HepG2 (cell line): ENCODE data around the gene CCDC57. TPM values are rescaled to one million over a fixed set of nuclear protein-coding genes. Genes with fewer than 3 reads are reported as not detected.

Experiments used
- CEBPB ChIP-seq: IDR thresholded peaks from 2 replicates; pipeline ENCODE4 v1.6.1; 2011; ENCODE audit warnings: low read depth, low read length, improper control_type of control experiment, borderline replicate concordance
- HCFC1 ChIP-seq: fragments of 150-350 bp; IDR thresholded peaks from 2 replicates; pipeline ENCODE4 v1.6.1; 2014; ENCODE audit warnings: low read depth, low read length
- NR0B2 ChIP-seq: sonication (generic); formaldehyde crosslinking; IDR thresholded peaks from 2 replicates; pipeline ENCODE4 v1.4.0; 2020; ENCODE audit warnings: mild to moderate bottlenecking, missing genetic modification reagents
- RFXANK ChIP-seq: IDR thresholded peaks from 2 replicates; pipeline ENCODE4 v1.6.1; 2016
- SNAPC4 ChIP-seq: sonication (generic); formaldehyde crosslinking; IDR thresholded peaks from 2 replicates; pipeline ENCODE4 v1.4.0; 2020; ENCODE audit warnings: mild to moderate bottlenecking, missing genetic modification reagents
- TOPORS ChIP-seq: sonication (generic); formaldehyde crosslinking; IDR thresholded peaks from 2 replicates; pipeline ENCODE4 v1.8.0; 2023; ENCODE audit warnings: mild to moderate bottlenecking, missing genetic modification reagents
- ZBTB1 ChIP-seq: sonication (generic); formaldehyde crosslinking; IDR thresholded peaks from 2 replicates; pipeline ENCODE4 v1.4.0; 2020; ENCODE audit warnings: missing genetic modification reagents, borderline replicate concordance
- ZHX1 ChIP-seq: sonication (generic); formaldehyde crosslinking; IDR thresholded peaks from 2 replicates; pipeline ENCODE4 v1.8.1; 2022; ENCODE audit warnings: low read depth, mild to moderate bottlenecking, missing genetic modification reagents
- ZNF263 ChIP-seq: sonication (generic); formaldehyde crosslinking; IDR thresholded peaks from 2 replicates; pipeline ENCODE4 v1.4.0; 2020; ENCODE audit warnings: missing genetic modification reagents
- ZNF720 ChIP-seq: sonication (generic); formaldehyde crosslinking; IDR thresholded peaks from 2 replicates; pipeline ENCODE4 v1.4.0; 2020; ENCODE audit warnings: missing genetic modification reagents
- polyA plus RNA-seq, 8 experiments: library from polyadenylated mRNA; depleted of rRNA in 3 of 8; stranded (reverse) in 7 of 8; unstranded in 1 of 8; fragments of >200 nt; fragmentation: Illumina TruSeq in 4 of 8; extraction: Trizol in 4 of 8; gene quantifications; 2 replicates each; pipeline versions ENCODE4 v1.2.1 to v1.2.3, GENCODE V29; 2011 to 2016; ENCODE audit warnings: low read depth in 4 of 8, missing spikeins in 1 of 8, mixed read lengths in 1 of 8; ENCODE audit not compliant: insufficient read depth in 1 of 8
- total RNA-seq, 5 experiments: library from RNA; depleted of rRNA; stranded (reverse); fragments of >200 nt; fragmentation: Illumina TruSeq; extraction: Trizol; gene quantifications; 2 replicates each; pipeline ENCODE4 v1.2.3, GENCODE V29; 2016; ENCODE audit warnings: low read depth in 1 of 5
- TF ChIP-seq, protein P1 (sequence below): sonication (generic); formaldehyde crosslinking; IDR thresholded peaks from 2 replicates; pipeline ENCODE4 v1.4.0; 2020; ENCODE audit warnings: missing genetic modification reagents
- TF ChIP-seq, protein P2 (sequence below): sonication (generic); formaldehyde crosslinking; IDR thresholded peaks from 2 replicates; pipeline ENCODE4 v1.4.0; 2020; ENCODE audit warnings: mild to moderate bottlenecking, missing genetic modification reagents
- TF ChIP-seq, protein P3 (sequence below): sonication (generic); formaldehyde crosslinking; IDR thresholded peaks from 2 replicates; pipeline ENCODE4 v1.4.0; 2020; ENCODE audit warnings: missing genetic modification reagents, mild to moderate bottlenecking, borderline replicate concordance
- TF ChIP-seq, protein P4 (sequence below): sonication (generic); formaldehyde crosslinking; IDR thresholded peaks from 2 replicates; pipeline ENCODE4 v1.8.0; 2022; ENCODE audit warnings: mild to moderate bottlenecking, missing genetic modification reagents, borderline replicate concordance

Gene CCDC57
- total and polyA plus RNA-seq, 2 of the 13 experiments (the other 11 are each of a cell fraction or from before 2014, with no cell fraction given): 59.3 to 59.9 TPM

DNA sequence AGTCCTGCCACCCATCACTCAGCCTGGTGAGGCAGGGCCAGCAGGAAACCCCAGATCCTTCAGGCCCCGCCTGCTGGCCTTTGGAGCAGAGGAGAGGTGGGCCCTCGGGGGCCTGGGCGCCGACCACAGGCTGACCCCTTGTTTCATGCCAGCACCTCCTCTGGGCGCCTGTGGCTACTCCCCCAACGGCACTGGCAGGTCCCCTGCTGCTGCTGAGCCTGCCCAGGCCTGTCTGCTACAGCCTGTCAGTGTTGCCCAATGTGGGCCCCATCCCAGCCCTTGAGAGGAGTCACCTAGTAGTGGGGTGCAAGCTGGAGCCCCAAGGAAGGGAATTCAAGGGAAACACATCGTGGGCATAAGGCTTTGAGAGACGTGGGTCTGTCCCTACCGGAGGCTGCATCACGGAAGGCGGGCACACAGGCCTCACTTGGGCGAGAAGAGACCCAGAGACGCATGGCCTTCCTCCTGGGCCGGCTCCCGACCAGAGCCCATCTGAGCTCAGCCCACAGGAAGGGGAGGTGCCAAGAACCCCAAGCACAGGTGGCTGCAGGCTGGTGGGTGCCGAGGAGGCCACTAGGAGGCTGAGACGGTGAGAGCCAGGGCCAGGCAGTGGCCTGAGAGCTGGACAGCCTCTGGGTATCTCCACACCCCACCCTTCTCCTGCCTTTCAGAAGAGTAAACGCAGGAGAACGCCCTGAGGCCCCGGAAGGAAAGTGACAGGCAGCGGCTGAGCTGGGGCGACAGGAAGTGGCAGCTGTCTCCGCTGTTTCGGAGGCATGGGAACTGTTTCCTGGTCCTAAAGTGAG, 106.6 kb downstream of the CCDC57 start (continued):
- TF ChIP-seq ZBTB1 (CRISPR knock-in tag) (no peak), HCFC1 (no peak), CEBPB (peak; percentile 79), TOPORS (peak; percentile 87), ZNF720 (CRISPR knock-in tag) (no peak), ZHX1 (CRISPR knock-in tag) (peak; percentile 80; the same call in 1 of the 2 replicates), ZNF263 (CRISPR knock-in tag) (peak; percentile 56), RFXANK (no peak; the same call in 1 of the 2 replicates), NR0B2 (no peak; the same call in none of the 2 replicates), SNAPC4 (peak; percentile 66; the same call in 1 of the 2 replicates)
- TF ChIP-seq, protein P1, sequence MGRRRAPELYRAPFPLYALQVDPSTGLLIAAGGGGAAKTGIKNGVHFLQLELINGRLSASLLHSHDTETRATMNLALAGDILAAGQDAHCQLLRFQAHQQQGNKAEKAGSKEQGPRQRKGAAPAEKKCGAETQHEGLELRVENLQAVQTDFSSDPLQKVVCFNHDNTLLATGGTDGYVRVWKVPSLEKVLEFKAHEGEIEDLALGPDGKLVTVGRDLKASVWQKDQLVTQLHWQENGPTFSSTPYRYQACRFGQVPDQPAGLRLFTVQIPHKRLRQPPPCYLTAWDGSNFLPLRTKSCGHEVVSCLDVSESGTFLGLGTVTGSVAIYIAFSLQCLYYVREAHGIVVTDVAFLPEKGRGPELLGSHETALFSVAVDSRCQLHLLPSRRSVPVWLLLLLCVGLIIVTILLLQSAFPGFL (CRISPR knock-in tag): no peak
- TF ChIP-seq, protein P2, sequence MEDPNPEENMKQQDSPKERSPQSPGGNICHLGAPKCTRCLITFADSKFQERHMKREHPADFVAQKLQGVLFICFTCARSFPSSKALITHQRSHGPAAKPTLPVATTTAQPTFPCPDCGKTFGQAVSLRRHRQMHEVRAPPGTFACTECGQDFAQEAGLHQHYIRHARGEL (CRISPR knock-in tag): no peak
- TF ChIP-seq, protein P3, sequence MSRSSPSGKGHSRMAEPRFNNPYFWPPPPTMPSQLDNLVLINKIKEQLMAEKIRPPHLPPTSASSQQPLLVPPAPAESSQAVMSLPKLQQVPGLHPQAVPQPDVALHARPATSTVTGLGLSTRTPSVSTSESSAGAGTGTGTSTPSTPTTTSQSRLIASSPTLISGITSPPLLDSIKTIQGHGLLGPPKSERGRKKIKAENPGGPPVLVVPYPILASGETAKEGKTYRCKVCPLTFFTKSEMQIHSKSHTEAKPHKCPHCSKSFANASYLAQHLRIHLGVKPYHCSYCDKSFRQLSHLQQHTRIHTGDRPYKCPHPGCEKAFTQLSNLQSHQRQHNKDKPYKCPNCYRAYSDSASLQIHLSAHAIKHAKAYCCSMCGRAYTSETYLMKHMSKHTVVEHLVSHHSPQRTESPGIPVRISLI: 0 out of 2 replicates have a peak, but pooled peaks have one; percentile 1
- TF ChIP-seq, protein P4, sequence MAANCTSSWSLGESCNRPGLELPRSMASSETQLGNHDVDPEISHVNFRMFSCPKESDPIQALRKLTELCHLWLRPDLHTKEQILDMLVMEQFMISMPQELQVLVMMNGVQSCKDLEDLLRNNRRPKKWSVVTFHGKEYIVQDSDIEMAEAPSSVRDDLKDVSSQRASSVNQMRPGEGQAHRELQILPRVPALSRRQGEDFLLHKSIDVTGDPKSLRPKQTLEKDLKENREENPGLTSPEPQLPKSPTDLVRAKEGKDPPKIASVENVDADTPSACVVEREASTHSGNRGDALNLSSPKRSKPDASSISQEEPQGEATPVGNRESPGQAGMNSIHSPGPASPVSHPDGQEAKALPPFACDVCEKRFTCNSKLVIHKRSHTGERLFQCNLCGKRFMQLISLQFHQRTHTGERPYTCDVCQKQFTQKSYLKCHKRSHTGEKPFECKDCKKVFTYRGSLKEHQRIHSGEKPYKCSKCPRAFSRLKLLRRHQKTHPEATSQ: peak; percentile 87; the same call in 1 of the 2 replicates
